ENCODE data around the gene OBSCN.

GRCh38 chr1:228349701-228350171 is 141.9 kb downstream of the OBSCN start:
- TF ChIP-seq CTCF (IDR thresholded peaks at IDR 0.05) (no peak), POLR2A (IDR thresholded peaks at IDR 0.05) (no peak)

Measured in adrenal gland (tissue), 5 donors.